LNCAP (cell line): ENCODE data around the gene FBLN2.

Experiments
- TF ChIP-seq, protein P1 (sequence below): fragments of 450-650 bp; IDR thresholded peaks from 2 replicates; pipeline ENCODE4 v1.5.1; 2017; ENCODE audit warnings: mild to moderate bottlenecking

The FBLN2 gene

GRCh38 chr3:13525827-13526625 is 22.9 kb upstream of the FBLN2 start:
- TF ChIP-seq, protein P1, sequence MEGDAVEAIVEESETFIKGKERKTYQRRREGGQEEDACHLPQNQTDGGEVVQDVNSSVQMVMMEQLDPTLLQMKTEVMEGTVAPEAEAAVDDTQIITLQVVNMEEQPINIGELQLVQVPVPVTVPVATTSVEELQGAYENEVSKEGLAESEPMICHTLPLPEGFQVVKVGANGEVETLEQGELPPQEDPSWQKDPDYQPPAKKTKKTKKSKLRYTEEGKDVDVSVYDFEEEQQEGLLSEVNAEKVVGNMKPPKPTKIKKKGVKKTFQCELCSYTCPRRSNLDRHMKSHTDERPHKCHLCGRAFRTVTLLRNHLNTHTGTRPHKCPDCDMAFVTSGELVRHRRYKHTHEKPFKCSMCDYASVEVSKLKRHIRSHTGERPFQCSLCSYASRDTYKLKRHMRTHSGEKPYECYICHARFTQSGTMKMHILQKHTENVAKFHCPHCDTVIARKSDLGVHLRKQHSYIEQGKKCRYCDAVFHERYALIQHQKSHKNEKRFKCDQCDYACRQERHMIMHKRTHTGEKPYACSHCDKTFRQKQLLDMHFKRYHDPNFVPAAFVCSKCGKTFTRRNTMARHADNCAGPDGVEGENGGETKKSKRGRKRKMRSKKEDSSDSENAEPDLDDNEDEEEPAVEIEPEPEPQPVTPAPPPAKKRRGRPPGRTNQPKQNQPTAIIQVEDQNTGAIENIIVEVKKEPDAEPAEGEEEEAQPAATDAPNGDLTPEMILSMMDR = no peak

- TF ChIP-seq, protein P1 = no peak
Measured at GRCh38 chr3:13526626-13526949, 22.3 kb upstream of the FBLN2 start.

DNA sequence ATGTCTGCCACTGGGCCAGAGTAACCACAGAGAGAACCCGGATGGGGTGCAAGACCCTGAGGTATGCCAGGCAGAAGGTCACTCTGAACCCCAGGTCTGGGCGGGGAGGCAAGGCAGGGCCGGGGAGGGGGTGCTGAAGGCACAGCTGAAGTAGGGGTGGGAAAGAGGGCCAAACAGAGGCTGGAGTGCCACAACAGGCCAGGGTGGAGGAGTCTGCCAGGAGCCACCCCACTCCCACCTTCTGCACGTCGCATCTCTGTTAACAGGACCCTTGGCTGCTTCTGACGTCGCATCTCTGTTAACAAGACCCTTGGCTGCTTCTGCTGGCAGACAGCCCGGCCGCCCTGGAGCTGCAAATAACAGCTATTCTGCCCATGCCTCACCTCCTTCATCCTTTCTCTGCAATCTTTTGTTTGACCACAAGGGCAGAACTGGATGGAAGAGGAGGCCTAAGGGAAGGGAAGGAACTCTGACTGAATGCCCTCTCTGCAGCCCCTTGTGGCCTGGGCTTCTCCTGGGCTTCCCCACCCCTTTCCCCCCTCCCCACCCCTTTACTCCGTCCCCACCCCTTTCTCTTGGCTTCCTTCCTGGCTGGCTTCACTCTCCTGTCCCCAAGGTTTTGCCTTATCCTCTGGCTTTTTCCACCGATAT is 20.6 kb upstream of the FBLN2 start:
- TF ChIP-seq, protein P1 = no peak

DNA sequence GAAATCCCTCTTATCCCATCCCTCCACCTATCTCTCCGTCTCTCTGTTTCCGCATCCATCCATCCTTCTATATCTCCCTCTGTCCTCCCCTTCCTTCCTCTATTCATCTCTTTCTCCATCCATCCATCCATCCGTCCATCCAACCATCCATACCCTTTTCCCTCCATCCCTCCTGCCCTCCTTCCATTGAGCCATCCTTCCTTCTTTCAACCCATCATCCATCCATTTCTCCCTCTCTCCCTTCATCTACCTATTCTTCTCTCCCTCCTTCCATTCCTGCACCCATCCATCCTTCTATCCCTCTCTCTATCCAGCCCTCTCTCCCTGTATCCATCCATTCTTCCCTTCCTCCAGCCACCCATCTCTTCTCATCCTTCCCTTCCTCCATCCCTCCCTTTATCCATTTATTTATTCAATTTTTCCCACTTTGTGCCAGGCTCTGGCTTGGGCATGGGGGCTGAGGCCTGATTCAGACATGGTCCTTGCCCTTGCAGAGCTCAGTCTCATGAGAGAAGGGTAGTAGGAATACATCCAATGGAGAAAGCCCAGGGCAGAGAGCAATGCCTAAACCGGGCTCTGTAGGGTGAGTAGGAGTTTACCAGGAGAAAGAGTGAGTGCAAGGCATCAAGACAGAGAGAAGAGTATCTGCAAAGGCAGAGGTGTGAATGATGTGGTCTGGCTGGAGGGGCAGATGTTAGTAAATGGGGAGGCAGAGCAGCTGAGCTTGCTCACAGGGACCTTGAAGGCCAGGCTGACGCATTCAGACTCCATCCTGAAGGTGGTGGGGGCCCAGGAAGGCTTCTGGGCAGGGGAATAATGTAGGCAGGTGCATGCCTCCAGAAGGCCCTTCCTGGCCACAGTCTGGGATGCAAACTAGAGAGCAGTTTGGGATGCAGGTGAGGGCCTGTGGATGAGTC is 19.5 kb upstream of the FBLN2 start:
- TF ChIP-seq, protein P1 = no peak

DNA sequence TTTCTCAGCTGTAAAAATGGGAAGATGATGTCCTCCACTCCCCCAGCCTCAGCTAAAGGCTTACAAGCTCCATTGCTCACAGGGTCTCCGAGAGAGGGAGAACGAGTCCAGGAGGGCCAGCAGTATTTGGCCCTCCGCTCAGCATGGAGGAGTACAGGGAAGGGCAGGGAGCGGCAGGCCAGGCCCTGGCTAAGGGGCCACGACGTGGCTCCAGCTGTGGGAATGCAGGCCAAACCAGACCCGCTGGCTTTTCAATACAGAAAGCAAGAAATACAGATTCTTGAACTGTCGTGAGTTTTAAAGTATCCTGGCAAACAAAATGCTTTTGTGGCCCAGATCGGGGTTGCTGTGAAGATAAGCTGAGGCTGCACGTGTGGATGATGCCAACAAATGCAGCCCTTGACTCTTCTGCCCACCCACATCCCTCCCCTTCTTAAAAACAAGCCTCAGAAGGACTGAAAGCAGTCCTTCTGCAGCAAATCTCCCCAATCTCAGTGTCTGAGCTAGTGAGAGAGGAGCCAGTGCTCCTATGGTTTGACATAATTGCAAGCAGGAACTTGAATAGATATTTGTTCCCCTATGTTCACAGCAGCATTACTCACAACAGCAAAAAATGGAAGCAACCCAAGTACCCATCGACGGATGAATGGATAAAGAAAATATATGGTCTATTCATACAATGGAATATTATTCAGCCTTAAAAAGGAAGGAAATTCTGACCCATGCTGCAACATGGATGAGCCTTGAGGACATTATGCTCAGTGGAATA is 18.5 kb upstream of the FBLN2 start:
- TF ChIP-seq, protein P1 = no peak

DNA sequence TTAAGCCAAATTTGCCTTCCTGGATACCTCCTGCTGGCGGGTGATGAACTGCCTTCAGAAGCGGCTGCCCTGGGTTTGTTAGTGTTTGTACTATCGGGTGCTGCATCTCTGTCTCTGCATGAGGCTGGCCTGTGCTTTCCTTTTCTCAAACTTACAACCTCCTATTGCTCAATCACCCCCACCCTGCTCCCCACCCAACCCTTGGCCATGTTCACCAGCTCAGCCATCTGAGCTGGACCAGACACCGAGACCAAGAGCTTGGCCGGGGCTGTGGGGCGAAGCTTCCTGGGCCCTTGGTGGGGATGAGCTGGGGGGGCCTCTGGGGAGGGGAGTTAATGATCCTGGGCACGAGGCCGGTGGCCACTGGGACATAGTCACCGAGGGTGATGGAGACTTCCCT is 16.8 kb upstream of the FBLN2 start:
- TF ChIP-seq, protein P1 = no peak

GRCh38 chr3:13532631-13533030 is 16.3 kb upstream of the FBLN2 start:
- TF ChIP-seq, protein P1 = no peak
